ENCODE measurements around the gene CLEC20A.

Gene CLEC20A

DNA sequence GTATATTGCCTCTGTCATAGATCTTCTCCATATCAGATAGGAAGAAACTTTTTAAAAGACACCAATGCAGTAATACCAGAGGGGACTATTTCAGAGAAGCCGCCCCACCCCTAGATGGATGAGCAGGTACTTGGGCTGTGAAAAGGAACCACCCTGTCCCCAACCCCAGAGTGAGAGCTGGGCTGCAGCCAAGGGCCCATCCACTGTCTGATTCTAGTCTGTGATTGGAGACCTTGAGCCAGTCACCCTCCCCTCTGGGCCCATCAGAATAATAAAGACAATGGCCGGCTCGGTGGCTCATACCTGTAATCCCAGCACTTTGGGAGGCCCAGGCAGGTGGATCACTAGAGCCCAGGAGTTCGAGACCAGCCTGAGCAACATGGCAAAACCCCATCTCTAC is 5.0 kb downstream of the CLEC20A start:
- Histone ChIP-seq H3K36me3 (replicated peaks in 1 of 2; ENCODE audit: control insufficient read depth in 2 of 2, insufficient read depth in 2 of 2, low read length in 2 of 2) (no peaks in the 10 kb centered on the region), H2BK5ac (ENCODE audit: low read length) (no peak overlapping the region), H2AK5ac (ENCODE audit: low read depth, low read length) (no peak overlapping the region), H2AFZ (ENCODE audit: low read length) (no peak overlapping the region), H3K27me3 (ENCODE audit: control insufficient read depth in 3 of 3, insufficient read depth in 3 of 3, low read depth in 1 of 3, low read length in 3 of 3) (no peaks in the 10 kb centered on the region), H3K79me1 (ENCODE audit: low read depth, low read length) (no peaks in the 10 kb centered on the region), H3K9me3 (replicated peaks in 1 of 2; ENCODE audit: control insufficient read depth in 2 of 2, insufficient read depth in 1 of 2, low read depth in 1 of 2, low read length in 2 of 2) (no peaks in the 10 kb centered on the region), H3K23ac (ENCODE audit: low read depth, low read length, poor library complexity) (no peak overlapping the region), H3K14ac (ENCODE audit: low read length) (no peak overlapping the region), H3K18ac (ENCODE audit: low read length) (no peak overlapping the region), H3K4me2 (ENCODE audit: insufficient read depth, low read length, poor library complexity, severe bottlenecking) (no peak overlapping the region), H4K91ac (ENCODE audit: low read depth, low read length, poor library complexity) (no peak overlapping the region), H4K8ac (ENCODE audit: low read depth, low read length) (no peak overlapping the region), H3K4me1 (ENCODE audit: control insufficient read depth in 2 of 2, insufficient read depth in 1 of 2, low read depth in 1 of 2, low read length in 2 of 2) (peaks cover 0 to 1% of the 10 kb centered on the region in 2 donors), H3K4me3 (ENCODE audit: low read length in 2 of 2) (no peak overlapping the region), H3K27ac (replicated peaks; ENCODE audit: low read length) (no peak overlapping the region), H3K4ac (ENCODE audit: low read length) (no peak overlapping the region), H2BK120ac (ENCODE audit: low read depth, low read length) (no peak overlapping the region), H2BK15ac (ENCODE audit: low read length) (no peak overlapping the region), H3K9ac (ENCODE audit: low read depth, low read length, poor library complexity) (no peak overlapping the region), H2BK12ac (ENCODE audit: low read length) (no peak overlapping the region)
- DNase-seq (ENCODE audit: low spot score) = no peak
- WGBS, 2 donors (ENCODE audit: extremely low coverage in 2 of 2, insufficient read length in 2 of 2, insufficient replicate concordance in 1 of 2) = no CpG with 5 or more reads among the region's 4 CpGs

DNA sequence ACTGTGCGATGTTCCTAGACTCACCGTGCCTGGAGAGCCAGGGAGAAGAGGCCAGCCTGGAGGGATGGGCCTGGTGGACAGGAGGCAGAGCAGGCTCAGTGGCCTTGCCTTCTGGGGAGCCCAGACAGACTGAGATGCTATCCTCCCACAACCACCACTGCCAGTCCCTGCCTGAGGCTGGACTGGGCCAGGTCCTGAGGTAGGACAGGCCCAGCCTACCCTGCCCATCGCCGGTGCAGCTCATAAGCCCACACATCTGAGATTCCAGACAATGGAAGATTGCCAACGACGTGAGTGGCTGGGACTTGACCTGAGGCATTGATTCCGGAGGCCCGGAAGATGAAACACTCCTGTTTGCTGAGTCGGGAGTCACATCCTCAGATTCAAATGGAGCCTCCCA is 5.8 kb downstream of the CLEC20A start:
- Histone ChIP-seq H3K4me2 (ENCODE audit: insufficient read depth, low read length, poor library complexity, severe bottlenecking) (no peak overlapping the region), H3K4me1 (ENCODE audit: control insufficient read depth in 2 of 2, insufficient read depth in 1 of 2, low read depth in 1 of 2, low read length in 2 of 2) (peaks cover 0 to 1% of the 10 kb centered on the region in 2 donors), H3K4ac (ENCODE audit: low read length) (no peak overlapping the region), H3K4me3 (ENCODE audit: low read length in 2 of 2) (no peak overlapping the region), H2BK120ac (ENCODE audit: low read depth, low read length) (no peak overlapping the region), H3K14ac (ENCODE audit: low read length) (peak overlapping the region; percentile 25), H3K9me3 (replicated peaks in 1 of 2; ENCODE audit: control insufficient read depth in 2 of 2, insufficient read depth in 1 of 2, low read depth in 1 of 2, low read length in 2 of 2) (no peaks in the 10 kb centered on the region), H3K18ac (ENCODE audit: low read length) (no peak overlapping the region), H2BK12ac (ENCODE audit: low read length) (no peak overlapping the region), H2BK15ac (ENCODE audit: low read length) (no peak overlapping the region), H3K36me3 (replicated peaks in 1 of 2; ENCODE audit: control insufficient read depth in 2 of 2, insufficient read depth in 2 of 2, low read length in 2 of 2) (no peaks in the 10 kb centered on the region), H3K9ac (ENCODE audit: low read depth, low read length, poor library complexity) (peak overlapping the region; percentile 61), H3K27me3 (ENCODE audit: control insufficient read depth in 3 of 3, insufficient read depth in 3 of 3, low read depth in 1 of 3, low read length in 3 of 3) (no peaks in the 10 kb centered on the region), H3K23ac (ENCODE audit: low read depth, low read length, poor library complexity) (peak overlapping the region; percentile 34), H4K91ac (ENCODE audit: low read depth, low read length, poor library complexity) (no peak overlapping the region), H2BK5ac (ENCODE audit: low read length) (no peak overlapping the region), H3K79me1 (ENCODE audit: low read depth, low read length) (no peaks in the 10 kb centered on the region), H4K8ac (ENCODE audit: low read depth, low read length) (no peak overlapping the region), H2AFZ (ENCODE audit: low read length) (no peak overlapping the region), H3K27ac (replicated peaks; ENCODE audit: low read length) (no peak overlapping the region), H2AK5ac (ENCODE audit: low read depth, low read length) (no peak overlapping the region)
- WGBS, 2 donors (ENCODE audit: extremely low coverage in 2 of 2, insufficient read length in 2 of 2, insufficient replicate concordance in 1 of 2) = no CpG with 5 or more reads among the region's 9 CpGs
- no peak for DNase-seq (ENCODE audit: low spot score)

DNA sequence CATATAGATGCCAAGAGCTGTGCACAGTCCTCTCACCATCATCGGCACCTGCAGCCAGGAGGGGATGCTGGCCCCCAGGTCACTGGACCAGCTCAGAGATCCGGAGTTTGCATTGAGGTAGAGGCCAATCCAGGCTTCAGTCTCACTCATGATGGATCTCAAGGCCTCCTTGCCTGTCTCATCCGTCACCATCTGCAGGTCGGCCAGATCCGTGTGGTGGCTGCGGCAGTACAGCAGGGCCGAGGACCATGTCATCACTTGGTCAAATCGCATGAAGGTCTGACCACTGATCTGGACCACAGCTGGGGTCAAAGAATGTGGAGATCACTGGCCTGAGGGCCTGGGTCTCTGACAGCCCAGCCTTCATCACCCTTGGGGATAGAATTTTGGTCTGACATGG is 6.6 kb downstream of the CLEC20A start:
- H3K4me2 ChIP-seq (ENCODE audit: insufficient read depth, low read length, poor library complexity, severe bottlenecking) = no peak overlapping the region
- no peak overlapping the region for H3K9ac ChIP-seq (ENCODE audit: low read depth, low read length, poor library complexity)
- no peak overlapping the region for H4K91ac ChIP-seq (ENCODE audit: low read depth, low read length, poor library complexity)
- no peaks in the 10 kb centered on the region for H3K36me3 ChIP-seq (replicated peaks in 1 of 2; ENCODE audit: control insufficient read depth in 2 of 2, insufficient read depth in 2 of 2, low read length in 2 of 2)
- no peak overlapping the region for H2AFZ ChIP-seq (ENCODE audit: low read length)
- no peak overlapping the region for H2BK120ac ChIP-seq (ENCODE audit: low read depth, low read length)
- H3K18ac ChIP-seq (ENCODE audit: low read length) = no peak overlapping the region
- H3K27ac ChIP-seq (replicated peaks; ENCODE audit: low read length) = no peak overlapping the region
- no peak overlapping the region for H2BK15ac ChIP-seq (ENCODE audit: low read length)
- H2BK5ac ChIP-seq (ENCODE audit: low read length) = no peak overlapping the region
- H3K9me3 ChIP-seq (replicated peaks in 1 of 2; ENCODE audit: control insufficient read depth in 2 of 2, insufficient read depth in 1 of 2, low read depth in 1 of 2, low read length in 2 of 2) = no peaks in the 10 kb centered on the region
- H3K4ac ChIP-seq (ENCODE audit: low read length) = no peak overlapping the region
- H2AK5ac ChIP-seq (ENCODE audit: low read depth, low read length) = no peak overlapping the region
- H2BK12ac ChIP-seq (ENCODE audit: low read length) = no peak overlapping the region
- H3K23ac ChIP-seq (ENCODE audit: low read depth, low read length, poor library complexity) = no peak overlapping the region
- no peak overlapping the region for H3K4me3 ChIP-seq (ENCODE audit: low read length in 2 of 2)
- H3K79me1 ChIP-seq (ENCODE audit: low read depth, low read length) = no peaks in the 10 kb centered on the region
- H4K8ac ChIP-seq (ENCODE audit: low read depth, low read length) = no peak overlapping the region
- no CpG with 5 or more reads among the region's 8 CpGs for WGBS, 2 donors (ENCODE audit: extremely low coverage in 2 of 2, insufficient read length in 2 of 2, insufficient replicate concordance in 1 of 2)
- peaks cover 0 to 1% of the 10 kb centered on the region in 2 donors for H3K4me1 ChIP-seq (ENCODE audit: control insufficient read depth in 2 of 2, insufficient read depth in 1 of 2, low read depth in 1 of 2, low read length in 2 of 2)
- DNase-seq (ENCODE audit: low spot score) = no peak
- H3K27me3 ChIP-seq (ENCODE audit: control insufficient read depth in 3 of 3, insufficient read depth in 3 of 3, low read depth in 1 of 3, low read length in 3 of 3) = no peaks in the 10 kb centered on the region
- no peak overlapping the region for H3K14ac ChIP-seq (ENCODE audit: low read length)

DNA sequence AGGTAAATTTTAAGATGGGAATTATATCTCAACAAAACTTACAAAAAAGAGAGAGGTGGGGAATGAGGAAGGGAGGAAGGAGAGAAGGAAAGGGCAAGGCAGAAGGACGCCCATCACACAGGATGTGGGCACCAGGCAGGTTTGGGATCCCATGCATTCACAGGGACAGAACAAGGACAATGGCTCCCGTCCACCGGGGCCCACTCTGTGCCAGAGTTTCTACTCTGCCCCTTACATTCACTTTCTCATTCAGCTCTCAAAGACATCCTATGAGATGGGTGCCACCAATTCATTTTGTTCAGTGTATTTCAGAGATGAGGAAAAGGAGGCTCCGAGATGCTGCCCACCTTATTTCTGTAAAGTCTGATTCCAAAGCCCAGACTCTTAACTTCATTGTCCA is 7.4 kb downstream of the CLEC20A start:
- no peak overlapping the region for H3K18ac ChIP-seq (ENCODE audit: low read length)
- whole genome bisulfite sequencing, 2 donors (ENCODE audit: extremely low coverage in 2 of 2, insufficient read length in 2 of 2, insufficient replicate concordance in 1 of 2) = no CpG with 5 or more reads among the region's 4 CpGs
- no peak overlapping the region for H2BK15ac ChIP-seq (ENCODE audit: low read length)
- no peaks in the 10 kb centered on the region for H3K79me1 ChIP-seq (ENCODE audit: low read depth, low read length)
- H3K9ac ChIP-seq (ENCODE audit: low read depth, low read length, poor library complexity) = no peak overlapping the region
- H2AK5ac ChIP-seq (ENCODE audit: low read depth, low read length) = no peak overlapping the region
- DNase-seq (ENCODE audit: low spot score) = no peak
- H3K14ac ChIP-seq (ENCODE audit: low read length) = no peak overlapping the region
- H4K8ac ChIP-seq (ENCODE audit: low read depth, low read length) = no peak overlapping the region
- no peak overlapping the region for H2BK5ac ChIP-seq (ENCODE audit: low read length)
- H2AFZ ChIP-seq (ENCODE audit: low read length) = no peak overlapping the region
- H3K4me2 ChIP-seq (ENCODE audit: insufficient read depth, low read length, poor library complexity, severe bottlenecking) = no peak overlapping the region
- no peak overlapping the region for H2BK12ac ChIP-seq (ENCODE audit: low read length)
- H3K4me1 ChIP-seq (ENCODE audit: control insufficient read depth in 2 of 2, insufficient read depth in 1 of 2, low read depth in 1 of 2, low read length in 2 of 2) = peaks cover 0 to 1% of the 10 kb centered on the region in 2 donors
- no peak overlapping the region for H3K23ac ChIP-seq (ENCODE audit: low read depth, low read length, poor library complexity)
- no peak overlapping the region for H3K27ac ChIP-seq (replicated peaks; ENCODE audit: low read length)
- no peak overlapping the region for H2BK120ac ChIP-seq (ENCODE audit: low read depth, low read length)
- no peaks in the 10 kb centered on the region for H3K9me3 ChIP-seq (replicated peaks in 1 of 2; ENCODE audit: control insufficient read depth in 2 of 2, insufficient read depth in 1 of 2, low read depth in 1 of 2, low read length in 2 of 2)
- H3K36me3 ChIP-seq (replicated peaks in 1 of 2; ENCODE audit: control insufficient read depth in 2 of 2, insufficient read depth in 2 of 2, low read length in 2 of 2) = no peaks in the 10 kb centered on the region
- H3K4ac ChIP-seq (ENCODE audit: low read length) = no peak overlapping the region
- H3K27me3 ChIP-seq (ENCODE audit: control insufficient read depth in 3 of 3, insufficient read depth in 3 of 3, low read depth in 1 of 3, low read length in 3 of 3) = no peaks in the 10 kb centered on the region
- no peak overlapping the region for H3K4me3 ChIP-seq (ENCODE audit: low read length in 2 of 2)
- H4K91ac ChIP-seq (ENCODE audit: low read depth, low read length, poor library complexity) = no peak overlapping the region

Data from neuronal stem cell (in vitro differentiated cells).